ENCODE data around the gene CCL19. TPM values are rescaled to one million over a fixed set of nuclear protein-coding genes. Genes with fewer than 3 reads are reported as not detected.

The CCL19 gene
- total RNA-seq, 1 donor: not detected

DNA sequence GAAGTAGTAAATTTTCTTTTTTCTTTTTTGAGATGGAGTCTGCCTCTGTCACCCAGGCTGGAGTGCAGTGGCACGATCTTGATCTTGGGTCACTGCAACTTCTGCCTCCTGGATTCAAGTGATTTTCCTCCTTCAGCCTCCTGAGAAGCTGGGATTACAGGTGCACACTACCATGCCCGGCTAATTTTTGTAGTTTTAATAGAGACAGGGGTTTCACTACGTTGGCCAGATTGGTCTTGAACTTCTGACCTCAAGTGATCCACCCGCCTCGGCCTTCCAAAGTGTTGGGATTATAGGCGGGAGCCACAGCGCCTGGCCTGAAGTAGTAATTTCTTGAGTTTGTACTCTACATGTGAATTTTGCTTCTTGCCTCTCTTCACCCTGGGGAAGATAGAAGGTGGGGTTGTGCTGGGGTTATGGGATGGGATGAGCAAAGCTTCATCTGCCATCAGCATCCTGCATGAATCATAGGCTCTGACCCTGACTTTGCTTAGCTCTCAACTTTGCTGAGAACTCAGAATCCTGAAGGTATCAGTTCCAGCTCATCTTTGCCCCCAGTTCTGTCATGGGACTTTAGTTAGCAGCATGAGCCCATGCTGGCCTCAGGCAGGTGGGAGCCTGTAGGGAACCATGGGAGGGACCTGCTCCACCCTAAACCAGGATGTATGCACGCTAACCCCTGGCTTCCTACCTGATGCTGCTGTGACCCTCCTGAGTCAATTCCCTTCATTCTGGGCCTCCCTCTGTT, 28.1 kb upstream of the CCL19 start:
- DNase-seq (ENCODE audit: low read depth): no peak
- H3K4me3 ChIP-seq (ENCODE audit: low read depth, low read length): no peak overlapping the region
- TF ChIP-seq, protein P1, sequence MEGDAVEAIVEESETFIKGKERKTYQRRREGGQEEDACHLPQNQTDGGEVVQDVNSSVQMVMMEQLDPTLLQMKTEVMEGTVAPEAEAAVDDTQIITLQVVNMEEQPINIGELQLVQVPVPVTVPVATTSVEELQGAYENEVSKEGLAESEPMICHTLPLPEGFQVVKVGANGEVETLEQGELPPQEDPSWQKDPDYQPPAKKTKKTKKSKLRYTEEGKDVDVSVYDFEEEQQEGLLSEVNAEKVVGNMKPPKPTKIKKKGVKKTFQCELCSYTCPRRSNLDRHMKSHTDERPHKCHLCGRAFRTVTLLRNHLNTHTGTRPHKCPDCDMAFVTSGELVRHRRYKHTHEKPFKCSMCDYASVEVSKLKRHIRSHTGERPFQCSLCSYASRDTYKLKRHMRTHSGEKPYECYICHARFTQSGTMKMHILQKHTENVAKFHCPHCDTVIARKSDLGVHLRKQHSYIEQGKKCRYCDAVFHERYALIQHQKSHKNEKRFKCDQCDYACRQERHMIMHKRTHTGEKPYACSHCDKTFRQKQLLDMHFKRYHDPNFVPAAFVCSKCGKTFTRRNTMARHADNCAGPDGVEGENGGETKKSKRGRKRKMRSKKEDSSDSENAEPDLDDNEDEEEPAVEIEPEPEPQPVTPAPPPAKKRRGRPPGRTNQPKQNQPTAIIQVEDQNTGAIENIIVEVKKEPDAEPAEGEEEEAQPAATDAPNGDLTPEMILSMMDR (IDR thresholded peaks at IDR 0.05; ENCODE audit: insufficient read depth, low read length): no peak

DNA sequence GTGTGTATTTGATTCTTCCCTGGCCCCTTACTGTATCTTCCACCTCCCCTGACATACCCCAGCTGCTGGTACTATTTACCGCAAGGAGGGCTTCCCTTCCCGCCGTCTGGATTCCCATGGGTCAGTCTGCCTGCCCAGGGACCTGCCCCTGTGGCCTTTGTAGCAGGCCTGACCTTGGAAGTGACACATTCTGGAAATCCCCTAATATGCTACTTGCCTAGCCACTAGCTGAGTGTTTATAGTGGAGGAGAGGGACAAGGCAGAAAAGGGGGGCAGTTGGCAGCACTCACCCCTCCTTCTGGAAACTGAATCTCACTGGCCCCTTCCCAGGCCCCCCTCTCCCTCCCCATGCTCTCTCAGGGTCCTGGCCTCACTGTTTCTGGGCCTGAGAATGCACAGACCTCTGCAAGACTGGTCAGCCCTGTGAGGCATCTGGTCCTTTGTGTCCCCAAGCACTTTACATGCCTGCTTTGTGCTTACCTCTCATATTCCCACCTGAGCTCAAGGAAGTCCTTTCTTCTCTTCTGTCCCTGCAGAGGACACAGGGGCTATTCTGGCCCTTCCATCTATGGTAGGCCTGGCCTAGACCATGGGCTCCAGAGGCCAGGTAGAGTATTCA, 27.0 kb upstream of the CCL19 start:
- TF ChIP-seq, protein P1 (IDR thresholded peaks at IDR 0.05; ENCODE audit: insufficient read depth, low read length): no peak
- DNase-seq (ENCODE audit: low read depth): no peak
- H3K4me3 ChIP-seq (ENCODE audit: low read depth, low read length): no peak overlapping the region

DNA sequence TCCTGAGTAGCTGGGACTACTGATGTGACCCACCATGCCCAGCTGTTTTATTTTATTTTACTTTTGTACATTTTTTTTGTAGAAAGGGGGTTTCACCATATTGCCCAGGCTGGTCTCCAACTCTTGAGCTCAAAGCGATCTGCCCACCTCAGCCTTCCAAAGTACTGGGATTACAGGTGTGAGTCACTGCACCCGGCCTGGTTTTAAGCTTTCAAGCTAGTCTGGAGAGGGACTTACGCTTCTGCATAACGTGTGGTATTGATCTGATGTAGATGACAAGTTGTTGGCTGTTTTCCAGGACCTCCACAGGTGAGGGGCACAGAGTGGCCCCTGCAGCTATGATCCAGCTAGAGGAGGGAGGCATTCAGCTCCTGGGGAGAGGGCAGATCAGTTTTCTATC, 25.6 kb upstream of the CCL19 start:
- no peak for DNase-seq (ENCODE audit: low read depth)
- H3K4me3 ChIP-seq (ENCODE audit: low read depth, low read length): no peak overlapping the region
- TF ChIP-seq, protein P1 (IDR thresholded peaks at IDR 0.05; ENCODE audit: insufficient read depth, low read length): no peak

DNA sequence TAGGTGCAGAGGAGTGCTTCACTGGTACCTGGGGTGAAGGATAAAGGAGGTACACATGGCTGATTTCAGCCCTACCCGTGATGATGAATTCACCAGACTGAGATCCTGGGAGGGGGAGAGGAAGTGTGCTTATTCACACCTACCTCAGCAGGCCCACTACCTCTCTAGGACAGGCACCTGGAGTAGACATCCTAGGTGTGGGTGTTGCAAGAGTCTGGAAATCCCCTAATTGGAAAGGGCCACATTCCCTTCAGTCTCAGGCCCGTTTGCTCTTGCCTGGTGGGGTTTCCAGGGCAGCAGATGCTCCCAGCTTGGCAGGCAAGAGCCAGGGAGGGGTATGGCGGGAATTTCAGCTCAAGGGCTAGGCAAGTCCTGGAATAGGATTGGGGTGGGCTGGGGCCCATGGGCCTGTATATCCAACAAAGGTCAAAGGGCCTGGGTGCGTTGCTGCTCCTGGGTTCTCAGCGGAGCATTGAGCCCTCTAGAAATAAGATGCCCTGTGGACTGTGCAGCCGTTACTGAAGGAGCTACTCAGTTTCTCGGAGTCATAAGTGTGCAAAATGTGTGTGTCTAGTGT, 24.7 kb upstream of the CCL19 start:
- TF ChIP-seq, protein P1 (IDR thresholded peaks at IDR 0.05; ENCODE audit: insufficient read depth, low read length): no peak
- H3K4me3 ChIP-seq (ENCODE audit: low read depth, low read length): no peak overlapping the region
- DNase-seq (ENCODE audit: low read depth): no peak

DNA sequence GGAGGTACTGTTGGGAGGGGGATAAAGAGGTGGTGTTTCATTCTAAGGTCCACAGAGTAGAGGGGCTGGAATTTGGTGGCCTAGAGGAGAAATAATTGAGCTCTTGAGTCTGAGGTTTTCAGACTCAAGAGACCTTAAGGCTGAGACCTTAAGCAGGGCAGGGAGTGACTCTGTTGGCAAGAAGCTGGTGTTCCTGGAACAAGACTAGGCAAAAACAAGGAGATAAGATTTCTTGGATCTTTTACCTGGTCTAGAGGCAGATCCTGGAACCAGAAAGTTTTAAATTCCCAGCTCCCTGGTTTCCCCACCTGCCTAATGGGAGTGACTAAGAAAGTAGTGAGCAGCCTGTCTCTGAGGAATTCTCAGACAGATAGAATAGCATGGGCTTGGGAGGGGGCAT, 22.9 kb upstream of the CCL19 start:
- no peak for DNase-seq (ENCODE audit: low read depth)
- H3K4me3 ChIP-seq (ENCODE audit: low read depth, low read length): no peak overlapping the region
- TF ChIP-seq, protein P1 (IDR thresholded peaks at IDR 0.05; ENCODE audit: insufficient read depth, low read length): no peak

DNA sequence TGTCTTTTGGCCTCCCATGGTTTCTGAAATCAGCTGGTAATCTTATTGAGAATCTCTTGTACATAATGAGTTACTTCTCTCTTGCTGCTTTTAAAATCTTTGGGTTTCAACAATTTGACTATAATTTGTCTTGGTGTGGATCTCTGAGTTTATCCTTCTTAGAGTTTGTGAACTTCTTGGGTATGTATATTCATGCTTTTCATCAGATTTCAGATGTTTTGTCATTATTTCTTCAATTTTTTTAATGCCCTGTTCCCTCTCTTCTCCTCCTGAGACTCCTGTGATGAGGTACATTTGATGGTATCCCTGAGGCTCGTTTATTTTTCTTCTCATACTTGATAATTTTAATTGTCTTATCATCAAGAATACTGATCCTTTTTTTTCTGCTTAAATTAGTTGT, 21.1 kb upstream of the CCL19 start:
- TF ChIP-seq, protein P1 (IDR thresholded peaks at IDR 0.05; ENCODE audit: insufficient read depth, low read length): no peak
- no peak overlapping the region for H3K4me3 ChIP-seq (ENCODE audit: low read depth, low read length)
- no peak for DNase-seq (ENCODE audit: low read depth)

Data from fibroblast of the aortic adventitia (primary cell).